Kidney capillary endothelial cell (primary cell): ENCODE results near the gene ARHGAP8.

ENCODE experiments used
- DNase-seq: peaks from one replicate; pipeline ENCODE4 v3.0.0-alpha.2; 2018; ENCODE audit warnings: low spot score

ARHGAP8 gene

GRCh38 chr22:44804327-44804726, 52.0 kb downstream of the ARHGAP8 start:
- DNase-seq: no peak

- DNase-seq: no peak
Observed at GRCh38 chr22:44805711-44806110, 53.3 kb downstream of the ARHGAP8 start.

- DNase-seq: no peak
Observed at GRCh38 chr22:44807232-44807631, 54.9 kb downstream of the ARHGAP8 start.

- DNase-seq: no peak
Observed at GRCh38 chr22:44807915-44808690, 55.7 kb downstream of the ARHGAP8 start.

- no peak for DNase-seq
Observed at GRCh38 chr22:44809456-44809855, 57.1 kb downstream of the ARHGAP8 start.

GRCh38 chr22:44811141-44811540, 58.8 kb downstream of the ARHGAP8 start:
- no peak for DNase-seq

- no peak for DNase-seq
Observed at GRCh38 chr22:44813416-44813815, 61.0 kb downstream of the ARHGAP8 start.

GRCh38 chr22:44814266-44815098, 62.1 kb downstream of the ARHGAP8 start:
- no peak for DNase-seq

- DNase-seq: no peak
Observed at GRCh38 chr22:44815099-44816070, 63.0 kb downstream of the ARHGAP8 start.

- DNase-seq: no peak
Observed at GRCh38 chr22:44816141-44816540, 63.8 kb downstream of the ARHGAP8 start.

- DNase-seq: no peak
Observed at GRCh38 chr22:44818727-44819126, 66.4 kb downstream of the ARHGAP8 start.

GRCh38 chr22:44819966-44820631, 67.7 kb downstream of the ARHGAP8 start:
- no peak for DNase-seq

GRCh38 chr22:44821741-44822475, 69.5 kb downstream of the ARHGAP8 start:
- DNase-seq: no peak

- no peak for DNase-seq
Observed at GRCh38 chr22:44822534-44822933, 70.2 kb downstream of the ARHGAP8 start.

- DNase-seq: no peak
Observed at GRCh38 chr22:44823396-44823795, 71.0 kb downstream of the ARHGAP8 start.

GRCh38 chr22:44823806-44824205, 71.4 kb downstream of the ARHGAP8 start:
- DNase-seq: no peak

- DNase-seq: no peak
Observed at GRCh38 chr22:44824271-44824670, 71.9 kb downstream of the ARHGAP8 start.

GRCh38 chr22:44825310-44826150, 73.2 kb downstream of the ARHGAP8 start:
- no peak for DNase-seq

- DNase-seq: no peak
Observed at GRCh38 chr22:44827666-44828190, 75.4 kb downstream of the ARHGAP8 start.

GRCh38 chr22:44828193-44828592, 75.8 kb downstream of the ARHGAP8 start:
- no peak for DNase-seq
